Glutamatergic neuron (in vitro differentiated cells): ENCODE measurements around the gene EHD3. TPM values are rescaled to one million over a fixed set of nuclear protein-coding genes. Genes with fewer than 3 reads are reported as not detected.

Source experiments
- DNase-seq: peaks from one replicate; pipeline ENCODE4 v3.0.0; 2022
- H3K27ac Mint-ChIP-seq: one replicate; pipeline ENCODE4 v1.8.0; 2020; ENCODE audit warnings: mild to moderate bottlenecking, mixed read lengths, inconsistent platforms; ENCODE audit not compliant: unreplicated experiment
- H3K27me3 Mint-ChIP-seq: one replicate; pipeline ENCODE4 v1.8.0; 2020; ENCODE audit warnings: mild to moderate bottlenecking, moderate library complexity, mixed read lengths, inconsistent platforms; ENCODE audit not compliant: unreplicated experiment
- H3K36me3 Mint-ChIP-seq: one replicate; pipeline ENCODE4 v1.8.0; 2020; ENCODE audit warnings: mild to moderate bottlenecking, mixed read lengths, inconsistent platforms; ENCODE audit not compliant: unreplicated experiment
- H3K4me1 Mint-ChIP-seq: one replicate; pipeline ENCODE4 v1.8.0; 2020; ENCODE audit warnings: mild to moderate bottlenecking, low read depth, mixed read lengths, inconsistent platforms; ENCODE audit not compliant: unreplicated experiment
- H3K4me3 Mint-ChIP-seq: one replicate; pipeline ENCODE4 v1.8.0; 2020; ENCODE audit warnings: mild to moderate bottlenecking, mixed read lengths, inconsistent platforms; ENCODE audit not compliant: unreplicated experiment
- H3K9me3 Mint-ChIP-seq: one replicate; pipeline ENCODE4 v1.8.0; 2020; ENCODE audit warnings: mild to moderate bottlenecking, moderate library complexity, mixed read lengths, inconsistent platforms; ENCODE audit not compliant: unreplicated experiment
- total RNA-seq: library from RNA; stranded (reverse); fragmentation: NEBNext Ultra II Directional; extraction: Animal tissue kit (Norgen Biotek cat#: 25700); gene quantifications from one replicate; pipeline ENCODE4 v1.2.1, GENCODE V29; 2021; ENCODE audit not compliant: unreplicated experiment
- TF ChIP-seq, protein P1 (sequence below): fragments of 200-600 bp; sonication (generic); IDR thresholded peaks from one replicate; pipeline ENCODE4 v1.5.0; 2021; ENCODE audit not compliant: partially characterized antibody, unreplicated experiment

The EHD3 gene
- total RNA-seq, 1 donor from 2014 or later, result 11.5 TPM

DNA sequence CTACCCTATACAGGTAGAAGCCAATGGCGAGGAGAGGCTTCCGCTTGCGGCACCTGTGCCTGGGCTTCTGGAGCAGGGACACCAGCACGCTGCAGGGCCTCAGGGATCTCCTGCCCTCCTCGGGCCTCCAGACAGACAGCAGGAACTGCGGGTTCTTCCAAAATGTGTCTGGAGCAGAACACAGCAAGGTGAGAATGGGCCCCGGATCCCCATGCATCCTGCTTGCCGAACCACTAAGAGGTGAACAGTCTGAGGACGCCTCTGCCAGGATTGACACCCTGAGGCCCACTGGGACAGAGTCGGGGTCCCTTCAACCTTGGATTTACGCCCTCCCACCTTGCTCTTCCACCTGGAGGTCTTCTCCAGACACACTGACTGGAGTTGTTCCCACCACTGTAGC, 42.0 kb upstream of the EHD3 start:
- TF ChIP-seq, protein P1, sequence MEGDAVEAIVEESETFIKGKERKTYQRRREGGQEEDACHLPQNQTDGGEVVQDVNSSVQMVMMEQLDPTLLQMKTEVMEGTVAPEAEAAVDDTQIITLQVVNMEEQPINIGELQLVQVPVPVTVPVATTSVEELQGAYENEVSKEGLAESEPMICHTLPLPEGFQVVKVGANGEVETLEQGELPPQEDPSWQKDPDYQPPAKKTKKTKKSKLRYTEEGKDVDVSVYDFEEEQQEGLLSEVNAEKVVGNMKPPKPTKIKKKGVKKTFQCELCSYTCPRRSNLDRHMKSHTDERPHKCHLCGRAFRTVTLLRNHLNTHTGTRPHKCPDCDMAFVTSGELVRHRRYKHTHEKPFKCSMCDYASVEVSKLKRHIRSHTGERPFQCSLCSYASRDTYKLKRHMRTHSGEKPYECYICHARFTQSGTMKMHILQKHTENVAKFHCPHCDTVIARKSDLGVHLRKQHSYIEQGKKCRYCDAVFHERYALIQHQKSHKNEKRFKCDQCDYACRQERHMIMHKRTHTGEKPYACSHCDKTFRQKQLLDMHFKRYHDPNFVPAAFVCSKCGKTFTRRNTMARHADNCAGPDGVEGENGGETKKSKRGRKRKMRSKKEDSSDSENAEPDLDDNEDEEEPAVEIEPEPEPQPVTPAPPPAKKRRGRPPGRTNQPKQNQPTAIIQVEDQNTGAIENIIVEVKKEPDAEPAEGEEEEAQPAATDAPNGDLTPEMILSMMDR, result no peak
- H3K36me3 Mint-ChIP-seq, result no peaks in the 10 kb centered on the region
- DNase-seq, result no peak
- H3K27me3 Mint-ChIP-seq, result peaks cover 3% of the 10 kb centered on the region
- no peak overlapping the region for H3K4me3 Mint-ChIP-seq
- no peak overlapping the region for H3K27ac Mint-ChIP-seq
- no peaks in the 10 kb centered on the region for H3K4me1 Mint-ChIP-seq
- no peaks in the 10 kb centered on the region for H3K9me3 Mint-ChIP-seq

DNA sequence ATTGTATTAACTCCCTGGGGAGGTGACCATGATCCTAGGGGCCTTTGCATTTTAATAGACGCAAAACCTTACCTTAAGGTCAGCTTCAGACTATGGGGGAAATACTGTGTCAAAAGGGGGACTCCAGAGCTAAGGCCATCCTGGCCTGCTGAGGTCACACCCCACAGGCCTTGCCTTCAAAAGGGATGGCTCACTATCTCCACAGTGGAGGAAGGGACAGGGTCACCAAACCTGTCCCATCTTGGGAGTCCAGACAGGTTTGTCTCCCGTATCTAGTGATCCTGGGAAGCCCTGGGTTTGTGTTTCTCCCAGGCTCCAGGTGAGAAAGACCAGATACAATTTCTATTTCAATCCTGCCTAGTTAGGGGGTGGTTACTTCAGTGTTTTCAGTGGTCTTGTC, 41.6 kb upstream of the EHD3 start:
- no peak overlapping the region for H3K27ac Mint-ChIP-seq
- no peaks in the 10 kb centered on the region for H3K36me3 Mint-ChIP-seq
- H3K27me3 Mint-ChIP-seq, result peaks cover 3% of the 10 kb centered on the region
- DNase-seq, result no peak
- TF ChIP-seq, protein P1, result no peak
- H3K9me3 Mint-ChIP-seq, result no peaks in the 10 kb centered on the region
- no peak overlapping the region for H3K4me3 Mint-ChIP-seq
- H3K4me1 Mint-ChIP-seq, result no peaks in the 10 kb centered on the region

DNA sequence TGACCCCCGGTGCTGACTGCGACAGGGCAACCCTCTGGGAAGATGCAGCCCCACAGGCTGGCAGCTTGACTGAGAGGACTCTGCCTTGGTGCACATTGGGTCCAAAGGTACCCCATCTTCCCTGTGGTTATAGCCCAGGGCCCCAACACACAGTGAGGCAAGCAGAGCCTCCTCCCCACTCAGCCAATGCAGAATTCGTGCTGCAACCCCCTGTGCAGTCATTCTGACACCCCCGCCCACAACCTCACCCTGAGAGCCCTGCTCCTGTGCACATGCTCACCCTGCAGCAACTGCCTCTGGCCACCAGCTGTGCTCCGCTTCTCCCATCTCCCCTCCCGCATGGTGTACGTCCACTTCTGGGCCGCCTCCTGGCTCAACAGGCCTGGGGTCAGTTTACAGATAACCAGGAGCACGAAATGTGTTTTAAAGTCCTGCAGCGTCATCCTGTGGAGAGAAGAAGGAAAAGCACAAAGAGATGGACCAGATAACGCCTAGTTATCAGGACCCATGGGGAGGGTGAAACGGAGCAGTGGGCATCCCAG, 41.0 kb upstream of the EHD3 start:
- TF ChIP-seq, protein P1, result no peak
- Mint-ChIP-seq H3K4me1 (no peaks in the 10 kb centered on the region), H3K4me3 (no peak overlapping the region), H3K27ac (no peak overlapping the region), H3K27me3 (peaks cover 3% of the 10 kb centered on the region), H3K9me3 (no peaks in the 10 kb centered on the region), H3K36me3 (no peaks in the 10 kb centered on the region)
- no peak for DNase-seq

DNA sequence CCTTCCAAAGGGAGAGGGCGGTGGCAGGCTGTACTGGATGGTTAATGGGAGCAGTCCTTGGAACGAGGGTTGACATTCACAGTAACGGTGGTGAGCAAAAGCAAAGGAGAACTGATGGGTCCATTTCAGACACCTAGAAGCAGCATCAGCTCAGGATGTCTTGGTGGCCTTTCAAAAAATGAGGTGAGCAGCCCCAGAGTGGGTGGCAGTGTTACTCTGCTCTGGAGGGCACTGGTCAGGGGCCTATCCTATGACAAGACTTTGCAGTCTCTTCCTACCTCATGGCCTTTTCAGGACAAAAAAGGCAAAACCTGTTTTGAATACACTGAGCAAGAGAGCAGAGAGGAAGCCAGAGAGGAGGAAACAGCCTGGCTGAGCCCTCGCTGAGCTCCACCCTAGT, 40.1 kb upstream of the EHD3 start:
- no peak for DNase-seq
- TF ChIP-seq, protein P1, result no peak

DNA sequence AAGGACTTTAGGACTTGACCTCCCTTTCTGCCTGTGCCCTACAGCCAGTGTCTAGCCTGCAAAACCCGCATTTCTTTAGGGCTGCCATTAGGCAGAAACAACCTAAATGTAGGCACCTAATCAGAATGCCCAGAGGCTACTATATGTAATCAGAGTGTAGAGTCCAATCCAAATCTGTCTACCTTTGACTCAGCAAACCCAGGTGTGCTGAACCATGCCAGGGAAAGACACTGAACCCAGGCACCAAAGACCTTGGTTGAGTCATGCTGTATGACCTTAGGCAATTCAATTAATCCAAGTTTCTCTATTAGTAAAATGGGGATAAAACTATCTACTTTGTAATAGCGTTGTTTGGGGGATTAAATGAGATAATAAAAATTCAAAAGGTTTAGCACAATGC, 37.3 kb upstream of the EHD3 start:
- H3K27me3 Mint-ChIP-seq, result no peaks in the 10 kb centered on the region
- no peak for DNase-seq
- H3K36me3 Mint-ChIP-seq, result no peaks in the 10 kb centered on the region
- H3K4me3 Mint-ChIP-seq, result no peak overlapping the region
- H3K9me3 Mint-ChIP-seq, result no peaks in the 10 kb centered on the region
- no peak overlapping the region for H3K27ac Mint-ChIP-seq
- TF ChIP-seq, protein P1, result no peak
- no peaks in the 10 kb centered on the region for H3K4me1 Mint-ChIP-seq

More for the DNA sequence above, 40.1 kb upstream of the EHD3 start:
- Mint-ChIP-seq H3K9me3 (no peaks in the 10 kb centered on the region), H3K4me1 (no peaks in the 10 kb centered on the region), H3K27me3 (no peaks in the 10 kb centered on the region), H3K4me3 (no peak overlapping the region), H3K36me3 (no peaks in the 10 kb centered on the region), H3K27ac (no peak overlapping the region)
